Measurements from ENCODE around the gene PBX4. TPM values are rescaled to one million over a fixed set of nuclear protein-coding genes. Genes with fewer than 3 reads are reported as not detected.
A peak's percentile ranks its signal among the peaks of the same experiment; 100 is the strongest.

PBX4 gene
- total RNA-seq, 1 donor from 2014 or later = not detected

GRCh38 chr19:19649155-19649554 lies 30.7 kb upstream of the PBX4 start:
- DNase-seq (ENCODE audit: low read depth in 2 of 2) = no peak

- no peak for DNase-seq (ENCODE audit: low read depth in 2 of 2)
These were observed 28.7 kb upstream of the PBX4 start for GRCh38 chr19:19647037-19647835.

- DNase-seq (ENCODE audit: low read depth in 2 of 2) = no peak
These were observed 26.9 kb upstream of the PBX4 start for GRCh38 chr19:19645233-19645870.

GRCh38 chr19:19644054-19644388 lies 25.5 kb upstream of the PBX4 start:
- DNase-seq (ENCODE audit: low read depth in 2 of 2) = no peak

- DNase-seq (ENCODE audit: low read depth in 2 of 2) = peak; percentile 54 to 63
These were observed 24.9 kb upstream of the PBX4 start, which contains the start of gene GMIP for GRCh38 chr19:19643158-19644053. TSS of gene GMIP (minus strand) at chr19:19643657. CDS start at chr19:19643529, 128 bp downstream.

- peak; percentile 15 to 24 for DNase-seq (ENCODE audit: low read depth in 2 of 2)
These were observed 24.1 kb upstream of the PBX4 start for GRCh38 chr19:19642506-19643157.

GRCh38 chr19:19637523-19638251 lies 19.2 kb upstream of the PBX4 start:
- no peak for DNase-seq (ENCODE audit: low read depth in 2 of 2)

- no peak for DNase-seq (ENCODE audit: low read depth in 2 of 2)
These were observed 18.7 kb upstream of the PBX4 start for GRCh38 chr19:19637186-19637522.

GRCh38 chr19:19636573-19637185 lies 18.2 kb upstream of the PBX4 start:
- no peak for DNase-seq (ENCODE audit: low read depth in 2 of 2)

GRCh38 chr19:19635313-19635702 lies 16.8 kb upstream of the PBX4 start:
- DNase-seq (ENCODE audit: low read depth in 2 of 2) = no peak

GRCh38 chr19:19634516-19635312 lies 16.2 kb upstream of the PBX4 start:
- DNase-seq (ENCODE audit: low read depth in 2 of 2) = no peak

GRCh38 chr19:19633711-19634515 lies 15.4 kb upstream of the PBX4 start:
- no peak for DNase-seq (ENCODE audit: low read depth in 2 of 2)

GRCh38 chr19:19632661-19633060 lies 14.2 kb upstream of the PBX4 start:
- no peak for DNase-seq (ENCODE audit: low read depth in 2 of 2)

GRCh38 chr19:19631346-19631745 lies 12.9 kb upstream of the PBX4 start:
- DNase-seq (ENCODE audit: low read depth in 2 of 2) = no peak

- DNase-seq (ENCODE audit: low read depth in 2 of 2) = no peak
These were observed 11.9 kb upstream of the PBX4 start for GRCh38 chr19:19630426-19630825.

GRCh38 chr19:19630062-19630414 lies 11.6 kb upstream of the PBX4 start:
- no peak for DNase-seq (ENCODE audit: low read depth in 2 of 2)

GRCh38 chr19:19628501-19629134 lies 10.1 kb upstream of the PBX4 start:
- no peak for DNase-seq (ENCODE audit: low read depth in 2 of 2)

Data from lung microvascular endothelial cell (primary cell).